Suprapubic skin (tissue), 3 donors: ENCODE data around the gene BOK.

Experiments used
- CTCF ChIP-seq, 2 donors: fragments of 200-600 bp in 1 of 2; fragments of 450-650 bp in 1 of 2; sonication (generic) in 1 of 2; IDR thresholded peaks; one replicate each; pipeline ENCODE4 v1.5.1; 2016 to 2019; ENCODE audit warnings: antibody characterized with exemption in 2 of 2, mild to moderate bottlenecking in 1 of 2, moderate library complexity in 1 of 2
- EP300 ChIP-seq: sonication (generic); formaldehyde crosslinking; IDR thresholded peaks from one replicate; pipeline ENCODE4 v1.6.1; 2017; ENCODE audit warnings: antibody characterized with exemption
- POLR2A ChIP-seq, 2 donors: fragments of 450-650 bp; IDR thresholded peaks; one replicate each; pipeline ENCODE4 v1.6.1; 2017; ENCODE audit warnings: antibody characterized with exemption in 2 of 2, mild to moderate bottlenecking in 2 of 2, moderate library complexity in 2 of 2

GRCh38 chr2:241563981-241564595 lies 5.5 kb downstream of the BOK start:
- TF ChIP-seq POLR2A (IDR thresholded peaks at IDR 0.05), result no peak
- TF ChIP-seq CTCF (IDR thresholded peaks at IDR 0.05), result no peak
- TF ChIP-seq EP300, result no peak
